B cell (primary cell): ENCODE measurements around the gene GRM6. TPM values are rescaled to one million over a fixed set of nuclear protein-coding genes. Genes with fewer than 3 reads are reported as not detected.

ENCODE experiments used
- ATAC-seq: fragments of 200-7000 bp; cut with Tn5 transposase; one replicate; pipeline ENCODE4 v1.10.0; 2021; ENCODE audit warnings: low read depth, mild to moderate bottlenecking, moderate number of reproducible peaks, moderate library complexity
- CTCF ChIA-PET: fragments of 350-600 bp; sonication (Branson Sonifier 250); formaldehyde crosslinking; loops from one replicate; lab custom pipeline; 2021; ENCODE audit warnings: antibody characterized with exemption, inconsistent platforms; lab: Charles Lee
- POLR2A ChIA-PET: fragments of 350-600 bp; sonication (Branson Sonifier 250); formaldehyde crosslinking; loops from one replicate; lab custom pipeline; 2021; ENCODE audit warnings: antibody characterized with exemption; lab: Charles Lee
- DNase-seq: peaks from one replicate; pipeline ENCODE4 v3.0.0; 2013
- H2AFZ ChIP-seq: 2 replicates; pipeline ENCODE4 v1.6.1; 2012; ENCODE audit warnings: mild to moderate bottlenecking, low read depth, low read length; ENCODE audit not compliant: insufficient read depth, poor library complexity, severe bottlenecking
- H3K27ac ChIP-seq, 2 donors: 1 replicate in 1 of 2; 2 replicates in 1 of 2; pipeline ENCODE4 v1.5.1; 2012 to 2013; ENCODE audit warnings: low read length in 2 of 2, mild to moderate bottlenecking in 2 of 2, moderate library complexity in 1 of 2
- H3K27me3 ChIP-seq, 4 experiments: fragments of 200-600 bp in 1 of 4; sonication (generic) in 1 of 4; replicated peaks in 1 of 4; 1 replicate in 2 of 4; 2 replicates in 2 of 4; pipeline versions ENCODE4 v1.6.1 to v1.7.0; 2013 to 2016; ENCODE audit warnings: low read length in 3 of 4, mild to moderate bottlenecking in 2 of 4, mixed read lengths in 1 of 4, moderate library complexity in 1 of 4; ENCODE audit not compliant: insufficient read depth in 4 of 4, control insufficient read depth in 3 of 4; ENCODE audit errors: control extremely low read depth in 1 of 4
- H3K36me3 ChIP-seq, 2 experiments: replicated peaks in 1 of 2; 1 replicate in 1 of 2; 2 replicates in 1 of 2; pipeline versions ENCODE4 v1.6.1 to v1.7.1; 2013; ENCODE audit warnings: low read length in 1 of 2; ENCODE audit not compliant: insufficient read depth in 2 of 2, control insufficient read depth in 1 of 2; ENCODE audit errors: control extremely low read depth in 1 of 2, extremely low read depth in 1 of 2
- H3K4me1 ChIP-seq, 2 donors: fragments of 200-600 bp in 1 of 2; sonication (generic) in 1 of 2; 1 replicate in 1 of 2; 2 replicates in 1 of 2; pipeline versions ENCODE4 v1.5.1 to v1.6.1; 2013 to 2017; ENCODE audit warnings: low read length in 2 of 2; ENCODE audit not compliant: control insufficient read depth in 2 of 2, insufficient read depth in 2 of 2
- H3K4me2 ChIP-seq: replicated peaks from 2 replicates; pipeline ENCODE3; 2012; ENCODE audit warnings: mild to moderate bottlenecking, low read depth, low read length; ENCODE audit not compliant: poor library complexity, severe bottlenecking
- H3K4me3 ChIP-seq, 5 experiments: fragments of 200-600 bp in 1 of 5; sonication (generic) in 1 of 5; 1 replicate in 3 of 5; 2 replicates in 2 of 5; pipeline versions ENCODE4 v1.5.1 to v1.7.0; 2011 to 2016; ENCODE audit warnings: low read length in 4 of 5, mild to moderate bottlenecking in 4 of 5, low read depth in 2 of 5, control low read depth in 1 of 5, moderate library complexity in 1 of 5; ENCODE audit not compliant: insufficient read depth in 1 of 5; ENCODE audit errors: control extremely low read depth in 1 of 5, extremely low read depth in 1 of 5
- H3K79me2 ChIP-seq: fragments of 200-600 bp; sonication (generic); one replicate; pipeline ENCODE4 v1.6.0; 2016; ENCODE audit warnings: low read length; ENCODE audit not compliant: control insufficient read depth, insufficient read depth
- H3K9ac ChIP-seq: fragments of 200-600 bp; sonication (generic); 2 replicates; pipeline ENCODE4 v1.6.1; 2017; ENCODE audit warnings: mild to moderate bottlenecking, low read length, moderate library complexity
- H3K9me3 ChIP-seq, 3 donors: one replicate each; pipeline versions ENCODE4 v1.6.1 to v1.7.1; 2013; ENCODE audit warnings: low read length in 2 of 3; ENCODE audit not compliant: control insufficient read depth in 2 of 3, insufficient read depth in 1 of 3; ENCODE audit errors: control extremely low read depth in 1 of 3
- H4K20me1 ChIP-seq: 2 replicates; pipeline ENCODE4 v1.6.0; 2012; ENCODE audit warnings: mild to moderate bottlenecking, low read length; ENCODE audit not compliant: insufficient read depth, control insufficient read depth, poor library complexity, severe bottlenecking
- H3K27ac Mint-ChIP-seq: one replicate; pipeline ENCODE4 v1.8.0; 2021; ENCODE audit warnings: mixed read lengths
- H3K27me3 Mint-ChIP-seq: one replicate; pipeline ENCODE4 v1.8.0; 2021; ENCODE audit warnings: mixed read lengths
- H3K4me1 Mint-ChIP-seq: one replicate; pipeline ENCODE4 v1.8.0; 2021; ENCODE audit warnings: mixed read lengths
- H3K4me3 Mint-ChIP-seq: one replicate; pipeline ENCODE4 v1.8.0; 2021; ENCODE audit warnings: mixed read lengths
- H3K9me3 Mint-ChIP-seq: one replicate; pipeline ENCODE4 v1.8.0; 2022; ENCODE audit warnings: mixed read lengths; ENCODE audit not compliant: insufficient read depth
- EZH2 ChIP-seq: IDR thresholded peaks from 2 replicates; pipeline ENCODE4 v1.6.1; 2012; ENCODE audit warnings: borderline replicate concordance, low read depth, mild to moderate bottlenecking, moderate library complexity, low read length; ENCODE audit not compliant: insufficient read depth, poor library complexity, severe bottlenecking
- WGBS: methylation state at CpG from one replicate; pipeline ENCODE4 v1.1.5; 2013; ENCODE audit warnings: missing lambda C conversion rate; ENCODE audit not compliant: insufficient coverage; 5-methylcytosine and 5-hydroxymethylcytosine counted together
- intact Hi-C: fragments of 100-400 bp; cut with micrococcal nuclease; formaldehyde crosslinking; loops from one replicate; pipeline ENCODE4 v1.10.0; 2022
- polyA plus RNA-seq: library from polyadenylated mRNA; depleted of rRNA; stranded (reverse); fragments of >200 nt; gene quantifications from 2 replicates; pipeline ENCODE4 v1.2.3, GENCODE V29; 2012
- total RNA-seq, 2 donors: library from RNA; stranded (reverse); fragments of 120-200 nt in 1 of 2; gene quantifications; 1 replicate in 1 of 2; 2 replicates in 1 of 2; pipeline versions ENCODE4 v1.2.3 to v1.2.4, GENCODE V29; 2013 to 2022
- TF ChIP-seq, protein P1 (sequence below): fragments of 200-600 bp; IDR thresholded peaks from one replicate; pipeline ENCODE4 v1.8.0; 2022; ENCODE audit warnings: antibody characterized with exemption, mild to moderate bottlenecking

Gene GRM6
- total and polyA plus RNA-seq, 2 donors (not counting 1 experiment from before 2014, with no cell fraction given), result not detected

DNA sequence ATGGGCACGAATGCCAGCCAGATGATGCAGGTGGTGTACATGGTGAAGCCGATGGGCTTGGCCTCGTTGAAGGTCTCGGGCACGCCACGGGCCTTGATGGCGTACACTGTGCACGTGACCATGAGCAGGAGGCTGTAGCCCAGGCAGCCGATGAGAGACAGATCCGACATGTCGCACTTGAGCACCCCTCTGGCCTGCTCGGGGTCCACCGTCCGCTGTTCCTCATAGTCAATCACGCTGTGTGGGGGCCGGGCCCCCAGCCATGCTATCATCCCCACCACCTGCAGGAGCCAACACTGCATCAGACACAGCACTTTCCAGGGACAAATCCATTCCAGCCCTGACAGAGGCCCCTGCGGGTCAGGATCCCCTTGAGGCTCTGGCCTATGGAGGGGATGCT lies 12.2 kb downstream of the GRM6 start:
- H4K20me1 ChIP-seq, result no peaks in the 10 kb centered on the region
- no peaks in the 10 kb centered on the region for H3K36me3 ChIP-seq
- Mint-ChIP-seq H3K4me1 (no peaks in the 10 kb centered on the region), H3K27ac (no peak overlapping the region), H3K4me3 (no peak overlapping the region), H3K9me3 (peaks cover 3% of the 10 kb centered on the region), H3K27me3 (no peaks in the 10 kb centered on the region)
- H3K4me1 ChIP-seq, result no peaks in the 10 kb centered on the region
- H3K4me3 ChIP-seq, result no peak overlapping the region
- H3K27me3 ChIP-seq, result no peaks in the 10 kb centered on the region
- no peak overlapping the region for H2AFZ ChIP-seq
- H3K9me3 ChIP-seq, result peaks cover 0 to 70% (median 7%) of the 10 kb centered on the region in 3 donors
- no peak for ATAC-seq
- WGBS, result 95% methylated on average over 17 of the region's 17 CpGs
- H3K4me2 ChIP-seq, result no peak overlapping the region
- H3K79me2 ChIP-seq, result no peaks in the 10 kb centered on the region
- DNase-seq, result no peak
- ChIA-PET POLR2A (no interaction called here), CTCF (no interaction called here)
- H3K9ac ChIP-seq, result no peak overlapping the region
- no peak for TF ChIP-seq EZH2
- H3K27ac ChIP-seq, result no peak overlapping the region
- intact Hi-C loops, result no loop called here

GRCh38 chr5:178981381-178981780 lies 13.7 kb downstream of the GRM6 start:
- 93% methylated on average over 14 of the region's 15 CpGs for WGBS
- H3K4me3 Mint-ChIP-seq, result no peak overlapping the region
- H2AFZ ChIP-seq, result no peak overlapping the region
- peaks cover 0 to 63% (median 15%) of the 10 kb centered on the region in 3 donors for H3K9me3 ChIP-seq
- DNase-seq (no peak), ATAC-seq (no peak)
- no peaks in the 10 kb centered on the region for H3K4me1 Mint-ChIP-seq
- H3K27me3 Mint-ChIP-seq, result no peaks in the 10 kb centered on the region
- no peaks in the 10 kb centered on the region for H3K27me3 ChIP-seq
- no peaks in the 10 kb centered on the region for H3K36me3 ChIP-seq
- TF ChIP-seq, protein P1, sequence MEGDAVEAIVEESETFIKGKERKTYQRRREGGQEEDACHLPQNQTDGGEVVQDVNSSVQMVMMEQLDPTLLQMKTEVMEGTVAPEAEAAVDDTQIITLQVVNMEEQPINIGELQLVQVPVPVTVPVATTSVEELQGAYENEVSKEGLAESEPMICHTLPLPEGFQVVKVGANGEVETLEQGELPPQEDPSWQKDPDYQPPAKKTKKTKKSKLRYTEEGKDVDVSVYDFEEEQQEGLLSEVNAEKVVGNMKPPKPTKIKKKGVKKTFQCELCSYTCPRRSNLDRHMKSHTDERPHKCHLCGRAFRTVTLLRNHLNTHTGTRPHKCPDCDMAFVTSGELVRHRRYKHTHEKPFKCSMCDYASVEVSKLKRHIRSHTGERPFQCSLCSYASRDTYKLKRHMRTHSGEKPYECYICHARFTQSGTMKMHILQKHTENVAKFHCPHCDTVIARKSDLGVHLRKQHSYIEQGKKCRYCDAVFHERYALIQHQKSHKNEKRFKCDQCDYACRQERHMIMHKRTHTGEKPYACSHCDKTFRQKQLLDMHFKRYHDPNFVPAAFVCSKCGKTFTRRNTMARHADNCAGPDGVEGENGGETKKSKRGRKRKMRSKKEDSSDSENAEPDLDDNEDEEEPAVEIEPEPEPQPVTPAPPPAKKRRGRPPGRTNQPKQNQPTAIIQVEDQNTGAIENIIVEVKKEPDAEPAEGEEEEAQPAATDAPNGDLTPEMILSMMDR, result no peak
- no peak for TF ChIP-seq EZH2
- H4K20me1 ChIP-seq, result no peaks in the 10 kb centered on the region
- ChIA-PET POLR2A (no interaction called here), CTCF (no interaction called here)
- no peaks in the 10 kb centered on the region for H3K4me1 ChIP-seq
- H3K9me3 Mint-ChIP-seq, result peaks cover under 1% of the 10 kb centered on the region
- no peak overlapping the region for H3K9ac ChIP-seq
- no peak overlapping the region for H3K27ac Mint-ChIP-seq
- H3K79me2 ChIP-seq, result no peaks in the 10 kb centered on the region
- H3K27ac ChIP-seq, result no peak overlapping the region
- intact Hi-C loops, result no loop called here
- no peak overlapping the region for H3K4me2 ChIP-seq
- H3K4me3 ChIP-seq, result no peak overlapping the region
